ENCODE data around the gene TTLL10.

TTLL10 gene

GRCh38 chr1:1173793-1174415 lies at the start of gene TTLL10:
Gene TTLL10 (plus strand): TSS chr1:1173880. CDS start chr1:1179216, 5,336 bp downstream.
- peak; percentile 75 for DNase-seq

- DNase-seq = no peak
These were observed 49.2 kb upstream of the TTLL10 start for GRCh38 chr1:1124508-1124785.

GRCh38 chr1:1124786-1125642 lies 48.7 kb upstream of the TTLL10 start:
- DNase-seq = no peak

- DNase-seq = no peak
These were observed 47.7 kb upstream of the TTLL10 start for GRCh38 chr1:1125945-1126344.

- DNase-seq = no peak
These were observed 45.9 kb upstream of the TTLL10 start for GRCh38 chr1:1127551-1128451.

GRCh38 chr1:1128454-1129139 lies 45.1 kb upstream of the TTLL10 start:
- DNase-seq = no peak

- no peak for DNase-seq
These were observed 44.3 kb upstream of the TTLL10 start for GRCh38 chr1:1129381-1129821.

- no peak for DNase-seq
These were observed 43.2 kb upstream of the TTLL10 start for GRCh38 chr1:1130206-1131120.

- DNase-seq = no peak
These were observed 41.4 kb upstream of the TTLL10 start for GRCh38 chr1:1132042-1132950.

- DNase-seq = no peak
These were observed 40.5 kb upstream of the TTLL10 start for GRCh38 chr1:1132956-1133750.

- no peak for DNase-seq
These were observed 39.2 kb upstream of the TTLL10 start for GRCh38 chr1:1134300-1134970.

- DNase-seq = no peak
These were observed 38.1 kb upstream of the TTLL10 start for GRCh38 chr1:1135339-1136136.

GRCh38 chr1:1136547-1137230 lies 37.0 kb upstream of the TTLL10 start:
- peak; percentile 20 for DNase-seq

GRCh38 chr1:1137256-1138045 lies 36.2 kb upstream of the TTLL10 start:
- DNase-seq = peak; percentile 76

GRCh38 chr1:1140673-1141072 lies 33.0 kb upstream of the TTLL10 start:
- DNase-seq = no peak

- no peak for DNase-seq
These were observed 32.3 kb upstream of the TTLL10 start for GRCh38 chr1:1141244-1141910.
